ENCODE measurements around the gene PDE4B.

GRCh38 chr1:65890201-65890843, 97.6 kb downstream of the PDE4B start:
- TF ChIP-seq GABPA (tag; conservative IDR thresholded peaks at IDR 0.05; ENCODE audit: low read depth): no peak
- TF ChIP-seq CTCF (IDR thresholded peaks at IDR 0.05 in 2 of 3, conservative IDR thresholded peaks at IDR 0.05 in 1 of 3; ENCODE audit: insufficient read depth in 2 of 3, low read depth in 1 of 3, low read length in 3 of 3): no peak
- no peak for TF ChIP-seq PTRF (tag; IDR thresholded peaks at IDR 0.05)
- TF ChIP-seq FOXP1 (CRISPR knock-in tag; IDR thresholded peaks at IDR 0.05): no peak
- no peak for TF ChIP-seq REST (IDR thresholded peaks at IDR 0.05; ENCODE audit: borderline replicate concordance)
- TF ChIP-seq REST (CRISPR knock-in tag; IDR thresholded peaks at IDR 0.05; ENCODE audit: low read depth): no peak
